Measurements from ENCODE around the gene CMYA5.
"Not testable (repeated sequence)": the region's sequence is repeated elsewhere in the genome, so short reads cannot be mapped to it uniquely, and the experiment has no call there.

CMYA5 gene

DNA sequence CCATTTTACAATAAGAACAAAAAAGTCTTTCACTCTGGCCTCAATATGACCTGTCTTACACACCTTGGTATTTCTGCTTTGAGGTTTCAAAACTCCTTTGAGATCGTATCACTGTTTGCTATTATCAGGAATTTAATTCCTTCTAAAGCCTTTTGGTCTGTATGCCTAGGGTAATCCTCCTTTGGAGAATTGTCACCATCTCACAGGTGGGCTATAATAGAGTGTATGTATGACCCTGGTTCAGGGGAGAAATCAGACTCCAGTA is 13.7 kb downstream of the CMYA5 start:
- no peak for DNase-seq (ENCODE audit: low spot score)

DNA sequence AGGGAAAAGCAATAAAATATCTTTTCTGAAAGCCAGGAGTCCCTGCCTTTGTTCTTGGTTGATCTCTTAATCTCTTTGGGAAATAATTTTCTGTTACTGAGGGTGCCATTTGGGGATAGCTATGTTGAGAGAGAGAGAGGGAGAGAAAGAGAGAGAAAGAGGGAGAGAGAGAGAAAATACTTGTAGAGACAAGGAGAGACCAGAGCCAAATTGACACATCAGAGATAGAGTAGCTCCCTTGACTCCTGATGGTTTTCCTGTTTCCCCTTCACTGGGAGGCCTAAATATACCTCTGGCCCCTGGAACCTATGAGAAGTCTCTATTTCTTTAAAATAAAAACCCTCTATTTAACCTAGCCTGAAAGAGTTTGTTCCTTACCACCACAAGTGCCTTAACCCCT is 14.9 kb downstream of the CMYA5 start:
- DNase-seq (ENCODE audit: low spot score), result no peak

DNA sequence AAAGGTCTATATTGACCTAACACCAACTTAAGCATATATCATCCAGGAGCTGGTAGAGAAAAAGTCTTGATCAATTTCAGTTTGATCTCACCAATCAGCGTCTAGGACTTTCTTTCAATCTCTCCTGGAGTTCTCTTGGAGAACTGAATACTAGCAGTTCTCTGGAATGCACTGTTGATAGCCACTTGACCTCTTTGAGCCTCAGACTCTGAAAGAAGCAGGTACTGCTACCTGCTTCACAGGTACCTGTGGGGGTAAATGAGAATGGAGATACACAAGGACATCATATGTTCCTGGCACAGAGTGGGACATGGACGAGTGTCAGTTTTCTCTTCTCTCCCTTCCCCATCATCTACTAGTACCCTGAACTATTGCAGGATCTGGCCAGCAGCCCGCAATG is 16.0 kb downstream of the CMYA5 start:
- DNase-seq (ENCODE audit: low spot score), result no peak

DNA sequence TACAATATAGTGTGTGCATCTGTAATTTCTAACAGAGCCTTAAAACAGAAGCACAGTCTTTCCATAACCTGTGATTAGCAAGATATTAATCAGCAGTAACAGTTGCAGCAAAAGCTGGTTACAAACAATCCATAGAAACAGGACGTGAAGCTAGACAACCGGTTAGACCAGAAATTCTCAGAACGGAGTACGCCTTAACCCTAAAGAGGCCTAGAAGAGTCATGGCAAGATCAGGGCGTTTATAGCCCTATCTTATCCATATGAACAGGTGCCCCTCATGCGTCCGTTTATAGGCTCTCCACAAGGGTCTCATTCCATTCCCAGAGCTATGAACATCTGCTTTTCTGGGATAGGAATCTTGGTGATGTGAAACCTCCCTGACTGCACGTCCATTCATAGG is 16.7 kb downstream of the CMYA5 start:
- not testable (repeated sequence) for DNase-seq (ENCODE audit: low spot score)

DNA sequence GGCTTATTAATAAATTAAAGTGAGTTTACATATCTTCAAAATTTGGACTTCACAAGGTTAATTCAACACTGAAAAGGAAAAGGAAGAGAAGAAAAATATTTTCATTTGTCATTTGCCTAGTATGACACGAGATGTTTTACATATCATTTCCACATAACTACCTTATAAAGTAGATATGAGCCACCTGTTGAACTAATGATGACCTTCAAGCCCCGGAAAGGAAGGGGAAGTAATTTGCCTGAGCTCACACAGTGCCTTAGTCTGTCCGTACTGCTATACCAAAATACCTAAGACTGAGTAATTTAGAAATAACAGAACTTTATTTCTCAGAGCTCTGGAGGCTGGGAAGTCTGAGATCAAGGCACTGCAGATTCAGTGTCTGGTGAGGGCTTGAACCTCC is 17.9 kb downstream of the CMYA5 start:
- no peak for DNase-seq (ENCODE audit: low spot score)

DNA sequence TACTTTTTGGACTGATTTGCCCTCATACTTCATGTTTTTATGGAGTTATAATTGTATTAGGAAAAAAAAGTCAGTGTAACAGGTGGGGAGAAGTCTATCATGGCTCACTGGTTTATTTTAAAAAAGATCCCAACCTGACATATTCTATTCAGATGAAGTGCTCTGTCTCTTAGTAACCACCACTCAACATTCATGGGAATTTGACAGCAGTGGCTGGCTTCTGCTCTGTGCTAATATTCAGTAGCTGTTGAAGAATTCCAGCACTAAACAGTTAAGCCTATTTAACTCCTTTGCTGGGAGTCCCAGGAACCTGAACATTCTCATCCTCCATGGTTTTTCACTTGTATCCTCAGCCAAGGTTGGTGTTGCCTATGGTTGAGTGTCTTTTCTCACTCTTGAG is 23.1 kb downstream of the CMYA5 start:
- no peak for DNase-seq (ENCODE audit: low spot score)

DNA sequence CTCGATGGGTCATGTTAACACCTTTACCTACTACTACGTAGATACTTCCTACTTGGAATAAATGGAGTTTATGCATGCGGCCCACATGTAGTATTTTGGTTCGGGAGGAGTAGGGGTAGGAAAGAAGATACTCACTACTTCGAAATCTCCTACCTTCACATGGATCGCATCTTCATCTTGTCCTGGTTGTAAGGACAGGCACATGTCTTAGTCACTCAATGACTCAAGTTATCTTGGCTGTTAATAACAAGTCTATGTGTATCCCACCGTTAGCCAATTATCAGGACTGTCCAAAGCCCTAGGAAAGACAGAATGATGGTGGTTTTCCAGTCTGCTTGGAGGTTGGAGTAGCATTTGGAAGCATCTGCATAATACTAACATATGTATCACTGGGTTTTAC is 24.1 kb downstream of the CMYA5 start:
- no peak for DNase-seq (ENCODE audit: low spot score)

DNA sequence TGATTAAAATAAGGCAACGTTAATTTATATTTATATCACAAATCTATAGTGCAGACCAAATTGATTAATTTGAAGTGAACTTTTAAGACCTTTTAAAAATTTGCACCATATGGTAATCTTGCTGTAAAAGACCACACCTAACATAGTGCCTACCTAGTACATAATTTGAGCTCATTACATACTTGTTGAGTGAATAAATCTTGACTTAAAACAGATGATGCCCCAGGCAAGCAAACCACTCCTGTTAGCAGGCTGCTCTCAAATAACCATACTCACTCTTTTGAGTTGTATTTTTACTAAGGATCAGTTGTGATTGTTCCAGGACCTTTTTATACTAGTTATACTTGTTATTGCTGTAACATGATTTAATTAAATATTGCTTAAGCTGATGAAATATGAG is 27.2 kb downstream of the CMYA5 start:
- no peak for DNase-seq (ENCODE audit: low spot score)

DNA sequence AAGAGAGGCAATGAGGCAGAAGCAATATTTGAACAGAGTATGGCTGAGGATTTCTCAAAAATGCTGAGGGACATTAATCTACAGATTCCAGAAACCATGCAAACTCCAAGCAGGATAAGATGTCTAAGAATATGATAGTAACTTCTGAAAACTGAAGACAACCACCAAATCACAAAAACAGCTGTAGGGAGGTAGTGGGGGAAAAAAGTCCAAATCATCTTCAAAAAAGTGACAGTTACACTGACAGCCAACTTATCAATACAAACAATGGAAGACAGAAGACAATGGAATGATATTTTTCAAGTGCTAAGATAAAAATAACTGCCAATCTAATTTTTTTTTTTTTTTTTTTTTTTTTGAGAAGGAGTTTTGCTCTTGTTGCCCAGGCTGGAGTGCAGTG is 30.5 kb downstream of the CMYA5 start:
- DNase-seq (ENCODE audit: low spot score), result no peak

DNA sequence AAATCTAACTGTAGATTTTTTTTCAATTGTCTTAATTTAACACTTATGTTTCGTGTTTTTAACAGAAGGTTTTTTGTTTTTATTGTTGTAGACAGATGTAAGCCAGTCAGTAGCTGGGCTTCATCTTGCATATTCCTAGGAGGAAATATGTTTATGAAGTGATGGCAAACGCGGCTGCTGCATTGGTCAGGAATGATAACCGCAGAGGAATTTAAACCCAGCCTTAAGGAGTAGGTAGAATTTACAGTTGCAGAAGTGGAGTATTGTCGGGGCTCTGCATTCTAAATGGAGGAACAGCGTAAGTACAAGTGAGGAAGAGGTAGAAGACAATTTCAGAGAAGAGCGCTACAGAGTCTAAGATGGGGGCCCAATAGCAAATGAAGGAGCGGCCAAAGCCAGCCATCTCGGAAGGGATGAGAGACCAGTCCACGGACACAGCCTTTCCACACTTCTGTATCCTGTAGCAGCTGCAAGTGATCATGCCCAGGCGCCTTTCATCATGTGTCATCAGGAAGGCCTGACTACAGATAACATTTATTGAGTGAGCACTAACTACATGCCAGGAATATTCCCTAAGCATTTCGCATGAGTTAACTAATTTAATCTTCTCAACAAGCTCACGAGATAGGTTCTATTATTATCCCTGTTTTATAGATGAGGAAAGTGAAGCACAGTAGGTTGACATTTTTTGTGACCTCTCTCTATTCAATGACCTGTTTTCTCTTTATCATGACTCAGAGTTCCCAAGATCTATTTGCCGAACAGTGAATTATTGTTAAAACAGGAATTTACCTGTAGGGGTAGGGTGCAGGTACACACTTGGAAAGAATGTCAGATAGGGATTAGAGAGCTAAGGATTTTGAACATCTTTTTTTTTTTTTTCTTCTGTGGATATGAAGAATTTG is 38.1 kb downstream of the CMYA5 start:
- DNase-seq (ENCODE audit: low spot score), result no peak

DNA sequence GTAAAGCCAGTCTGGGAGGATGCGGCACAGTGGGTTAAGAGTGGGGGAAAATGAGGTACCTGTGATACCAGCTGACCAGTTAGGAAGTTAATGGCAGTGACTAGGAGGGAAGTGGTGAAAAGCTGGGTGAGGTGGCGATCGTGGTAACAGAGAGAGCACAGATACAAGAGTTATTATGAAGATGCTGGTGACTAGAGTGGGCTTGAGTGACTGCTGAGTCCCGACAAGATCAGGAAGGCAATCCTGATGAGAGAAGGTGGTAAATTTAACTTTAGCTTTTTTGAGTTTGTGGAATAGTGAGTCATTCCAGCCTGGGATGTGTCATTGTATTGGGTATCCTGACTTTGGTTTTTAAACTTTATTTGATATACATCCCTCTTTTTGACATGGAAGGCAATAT is 38.8 kb downstream of the CMYA5 start:
- DNase-seq (ENCODE audit: low spot score), result no peak

DNA sequence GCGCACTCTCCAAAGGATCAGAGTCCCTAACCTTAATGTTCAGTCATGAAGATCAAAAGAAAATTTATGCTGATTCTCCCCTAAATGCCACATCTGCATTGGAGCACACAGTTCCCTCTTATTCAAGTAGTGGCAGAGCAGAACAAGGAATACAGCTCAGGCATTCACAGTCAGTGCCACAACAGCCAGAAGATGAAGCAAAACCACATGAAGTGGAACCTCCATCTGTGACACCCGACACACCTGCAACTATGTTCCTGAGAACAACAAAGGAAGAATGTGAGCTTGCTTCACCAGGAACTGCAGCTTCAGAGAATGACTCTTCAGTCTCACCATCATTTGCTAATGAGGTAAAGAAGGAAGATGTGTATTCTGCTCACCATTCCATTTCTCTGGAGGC is 40.0 kb downstream of the CMYA5 start:
- no peak for DNase-seq (ENCODE audit: low spot score)

DNA sequence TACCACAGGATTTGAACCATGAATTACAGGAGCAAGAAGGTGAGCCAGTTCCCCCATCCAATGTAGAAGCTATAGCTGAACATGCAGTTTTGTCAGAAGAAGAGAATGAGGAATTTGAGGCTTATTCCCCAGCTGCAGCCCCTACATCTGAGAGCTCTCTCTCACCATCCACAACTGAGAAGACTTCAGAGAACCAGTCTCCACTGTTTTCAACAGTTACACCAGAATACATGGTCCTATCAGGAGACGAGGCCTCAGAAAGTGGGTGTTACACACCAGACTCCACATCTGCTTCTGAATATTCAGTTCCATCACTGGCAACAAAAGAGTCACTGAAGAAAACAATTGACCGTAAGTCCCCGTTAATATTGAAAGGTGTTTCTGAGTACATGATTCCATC is 40.9 kb downstream of the CMYA5 start:
- DNase-seq (ENCODE audit: low spot score), result no peak

DNA sequence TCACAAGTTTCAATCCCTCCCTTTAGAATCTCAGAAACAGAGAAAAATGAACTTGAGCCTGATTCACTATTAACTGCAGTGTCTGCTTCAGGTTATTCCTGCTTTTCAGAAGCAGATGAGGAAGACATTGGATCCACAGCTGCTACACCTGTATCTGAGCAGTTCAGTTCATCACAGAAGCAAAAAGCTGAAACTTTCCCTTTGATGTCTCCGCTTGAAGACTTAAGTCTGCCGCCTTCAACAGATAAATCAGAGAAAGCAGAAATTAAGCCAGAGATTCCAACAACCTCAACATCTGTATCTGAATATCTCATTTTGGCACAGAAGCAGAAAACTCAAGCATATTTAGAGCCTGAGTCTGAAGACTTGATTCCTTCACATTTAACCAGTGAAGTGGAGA is 42.1 kb downstream of the CMYA5 start:
- no peak for DNase-seq (ENCODE audit: low spot score)

DNA sequence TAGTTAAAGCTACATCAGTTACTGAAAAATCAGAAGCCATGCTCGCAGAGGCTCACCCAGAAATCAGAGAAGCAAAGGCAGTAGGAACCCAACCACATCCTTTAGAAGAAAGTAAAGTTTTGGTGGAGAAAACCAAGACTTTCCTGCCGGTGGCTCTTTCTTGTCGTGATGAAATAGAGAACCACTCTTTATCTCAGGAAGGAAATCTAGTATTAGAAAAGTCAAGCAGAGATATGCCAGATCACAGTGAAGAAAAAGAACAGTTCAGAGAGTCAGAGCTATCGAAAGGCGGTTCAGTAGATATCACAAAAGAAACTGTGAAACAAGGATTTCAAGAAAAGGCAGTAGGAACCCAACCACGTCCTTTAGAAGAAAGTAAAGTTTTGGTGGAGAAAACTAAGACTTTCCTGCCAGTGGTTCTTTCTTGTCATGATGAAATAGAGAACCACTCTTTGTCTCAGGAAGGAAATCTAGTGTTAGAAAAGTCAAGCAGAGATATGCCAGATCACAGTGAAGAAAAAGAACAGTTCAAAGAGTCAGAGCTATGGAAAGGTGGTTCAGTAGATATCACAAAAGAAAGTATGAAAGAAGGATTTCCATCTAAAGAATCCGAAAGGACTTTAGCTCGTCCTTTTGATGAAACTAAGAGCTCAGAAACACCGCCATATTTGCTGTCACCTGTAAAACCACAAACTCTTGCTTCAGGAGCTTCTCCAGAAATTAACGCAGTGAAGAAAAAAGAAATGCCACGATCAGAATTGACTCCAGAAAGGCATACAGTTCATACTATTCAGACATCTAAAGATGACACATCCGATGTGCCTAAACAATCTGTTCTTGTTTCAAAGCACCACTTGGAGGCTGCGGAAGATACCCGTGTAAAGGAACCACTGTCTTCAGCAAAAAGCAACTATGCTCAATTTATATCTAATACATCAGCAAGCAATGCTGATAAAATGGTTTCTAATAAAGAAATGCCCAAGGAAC is 47.2 kb downstream of the CMYA5 start:
- no peak for DNase-seq (ENCODE audit: low spot score)

DNA sequence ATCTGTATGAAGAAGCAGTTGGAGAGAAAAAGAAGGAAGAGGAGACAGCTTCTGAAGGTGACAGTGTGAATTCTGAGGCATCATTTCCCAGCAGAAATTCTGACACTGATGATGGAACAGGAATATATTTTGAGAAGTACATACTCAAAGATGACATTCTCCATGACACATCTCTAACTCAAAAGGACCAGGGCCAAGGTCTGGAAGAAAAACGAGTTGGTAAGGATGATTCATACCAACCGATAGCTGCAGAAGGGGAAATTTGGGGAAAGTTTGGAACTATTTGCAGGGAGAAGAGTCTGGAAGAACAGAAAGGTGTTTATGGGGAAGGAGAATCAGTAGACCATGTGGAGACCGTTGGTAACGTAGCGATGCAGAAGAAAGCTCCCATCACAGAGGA is 48.7 kb downstream of the CMYA5 start:
- no peak for DNase-seq (ENCODE audit: low spot score)

DNA sequence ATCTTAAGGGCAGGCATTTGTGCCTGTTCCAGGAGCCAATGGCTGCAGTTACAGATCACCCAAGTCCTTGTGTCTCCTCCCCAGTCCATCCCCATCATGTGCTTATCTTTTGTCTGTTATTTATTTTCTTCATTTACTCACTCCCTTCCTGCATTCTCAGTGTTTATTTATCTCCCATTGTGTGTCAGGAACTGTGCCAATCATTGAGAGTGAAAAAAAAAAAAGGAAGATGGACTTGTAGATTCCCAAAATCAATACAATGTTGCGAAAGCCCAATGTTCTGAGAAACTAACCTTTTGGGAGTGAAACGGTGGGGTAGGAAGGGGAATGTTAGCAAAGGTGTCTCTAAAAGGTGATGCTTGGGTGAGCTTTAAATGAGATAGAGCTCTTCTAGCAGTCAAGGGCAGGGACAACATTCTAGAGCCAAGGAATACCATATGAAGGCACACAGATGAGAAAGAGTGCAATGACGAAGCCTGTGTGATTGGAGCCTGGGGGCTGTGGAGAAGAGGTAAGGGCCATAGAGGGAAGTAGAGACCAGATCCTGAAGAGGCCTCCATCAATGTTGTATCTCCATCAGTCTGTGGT is 53.0 kb downstream of the CMYA5 start:
- DNase-seq (ENCODE audit: low spot score), result no peak

DNA sequence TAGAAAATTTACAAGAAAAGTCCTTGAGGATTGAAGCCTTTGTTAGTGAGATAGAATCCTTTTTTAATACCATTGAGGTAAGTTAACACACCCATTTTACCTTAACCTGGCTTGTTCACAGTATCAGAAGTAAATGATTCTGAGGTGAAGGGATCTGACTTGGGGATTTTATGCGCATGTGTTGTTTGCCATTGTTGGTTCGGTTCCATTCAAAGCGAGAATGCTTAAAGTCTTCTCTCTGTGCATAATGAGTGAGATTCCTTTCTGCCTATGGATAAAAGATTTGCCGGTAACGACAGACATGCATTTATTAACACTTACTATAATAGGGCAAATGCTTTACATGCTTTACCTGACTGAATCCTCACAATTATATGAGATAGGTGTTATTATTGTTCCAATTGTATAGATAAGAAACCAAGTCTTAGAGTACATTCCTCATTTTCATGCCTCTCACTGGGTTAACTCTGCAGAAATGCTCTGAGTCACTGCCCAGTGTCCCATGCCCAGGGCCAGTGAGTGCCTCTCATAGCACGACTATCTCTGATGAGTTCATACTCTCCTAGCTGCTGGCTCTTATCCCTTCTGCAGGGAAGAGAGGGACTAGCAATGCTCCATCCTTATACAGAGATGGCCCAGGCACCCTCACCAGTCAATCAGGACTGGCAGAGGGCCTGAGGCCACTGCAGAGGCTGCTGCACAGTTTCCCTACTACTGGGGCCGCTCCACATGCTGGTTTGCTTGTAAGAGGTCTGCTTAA is 54.4 kb downstream of the CMYA5 start:
- no peak for DNase-seq (ENCODE audit: low spot score)

DNA sequence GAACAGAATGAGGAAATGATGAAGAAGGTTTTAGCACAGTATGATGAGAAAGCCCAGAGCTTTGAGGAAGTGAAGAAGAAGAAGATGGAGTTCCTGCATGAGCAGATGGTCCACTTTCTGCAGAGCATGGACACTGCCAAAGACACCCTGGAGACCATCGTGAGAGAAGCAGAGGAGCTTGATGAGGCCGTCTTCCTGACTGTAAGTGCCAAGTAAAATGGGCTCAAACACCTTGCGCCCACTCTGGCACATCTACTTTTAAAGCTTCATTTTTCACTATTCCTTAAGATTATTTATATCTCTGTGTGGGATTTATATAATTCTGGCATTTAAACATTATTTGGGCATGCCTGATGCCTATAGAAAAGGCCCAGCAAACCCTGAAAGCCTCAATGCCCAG is 55.6 kb downstream of the CMYA5 start:
- no peak for DNase-seq (ENCODE audit: low spot score)

DNA sequence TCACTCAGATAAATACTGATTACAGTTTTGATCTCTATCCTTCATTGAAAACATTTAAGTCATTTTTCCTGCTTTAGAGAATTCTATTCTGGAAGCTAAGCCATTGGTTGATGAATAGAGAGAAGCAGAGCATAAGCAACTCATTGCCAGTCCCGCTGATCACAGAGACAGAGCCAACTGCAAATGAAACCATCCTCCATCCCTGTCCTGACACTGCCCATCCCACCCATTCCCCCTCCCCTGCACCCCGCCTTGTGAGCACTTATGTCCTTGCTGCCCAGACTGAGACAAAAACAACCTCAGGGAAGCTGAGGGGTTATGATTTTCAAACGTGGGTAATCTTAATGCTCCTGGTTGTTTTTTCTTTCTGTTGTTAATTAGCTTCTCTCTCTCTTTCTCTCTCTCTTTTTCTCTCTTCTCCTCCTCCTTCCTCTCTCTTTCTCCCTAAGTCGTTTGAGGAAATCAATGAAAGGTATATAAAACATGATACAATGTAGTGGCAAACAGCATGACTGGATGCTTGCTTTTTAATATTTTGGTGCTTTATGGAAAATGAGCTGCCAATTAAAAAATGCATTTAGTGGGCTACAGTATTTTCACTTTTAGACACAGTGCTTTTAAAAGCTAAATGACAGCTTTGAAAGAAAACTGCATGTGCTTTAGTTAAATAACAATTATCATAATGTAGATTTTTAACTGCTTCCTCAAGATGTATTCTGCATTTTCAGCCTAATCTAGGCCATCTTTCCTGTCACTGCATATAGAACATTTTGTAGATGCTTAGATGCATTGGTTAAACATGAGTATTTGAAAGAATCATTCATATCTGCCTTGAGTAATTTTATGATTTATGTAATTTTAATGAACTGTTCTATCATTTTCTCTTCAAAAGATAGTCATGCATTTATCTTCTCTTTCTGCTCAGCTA is 57.3 kb downstream of the CMYA5 start:
- DNase-seq (ENCODE audit: low spot score), result no peak
